HG02973 (cell line): Measurements from ENCODE around the gene PLB1.

Experiments
- ATAC-seq: cut with Tn5 transposase; IDR thresholded peaks from one replicate; pipeline ENCODE4 v1.9.1; 2021; ENCODE audit warnings: moderate library complexity; ENCODE audit not compliant: unreplicated experiment

PLB1 gene

DNA sequence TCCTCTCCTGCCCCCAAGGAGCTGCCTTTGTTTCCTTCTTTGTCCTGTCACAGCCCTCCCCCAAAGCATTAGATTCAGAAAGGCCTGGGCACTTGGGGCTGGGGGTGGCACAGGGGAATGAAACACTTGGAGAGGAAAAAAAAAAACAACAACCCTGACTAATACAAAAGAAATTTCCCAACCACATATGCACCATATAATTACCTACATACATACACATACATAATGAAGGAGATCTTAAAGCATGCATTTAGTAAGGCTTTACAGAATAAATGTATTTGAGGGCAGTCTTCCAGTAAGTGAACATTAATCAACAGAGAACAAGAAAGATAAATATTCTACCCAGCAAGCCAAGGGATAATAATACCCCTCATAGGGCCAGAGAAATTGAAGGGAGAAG is 185.7 kb downstream of the PLB1 start:
- ATAC-seq = no peak

DNA sequence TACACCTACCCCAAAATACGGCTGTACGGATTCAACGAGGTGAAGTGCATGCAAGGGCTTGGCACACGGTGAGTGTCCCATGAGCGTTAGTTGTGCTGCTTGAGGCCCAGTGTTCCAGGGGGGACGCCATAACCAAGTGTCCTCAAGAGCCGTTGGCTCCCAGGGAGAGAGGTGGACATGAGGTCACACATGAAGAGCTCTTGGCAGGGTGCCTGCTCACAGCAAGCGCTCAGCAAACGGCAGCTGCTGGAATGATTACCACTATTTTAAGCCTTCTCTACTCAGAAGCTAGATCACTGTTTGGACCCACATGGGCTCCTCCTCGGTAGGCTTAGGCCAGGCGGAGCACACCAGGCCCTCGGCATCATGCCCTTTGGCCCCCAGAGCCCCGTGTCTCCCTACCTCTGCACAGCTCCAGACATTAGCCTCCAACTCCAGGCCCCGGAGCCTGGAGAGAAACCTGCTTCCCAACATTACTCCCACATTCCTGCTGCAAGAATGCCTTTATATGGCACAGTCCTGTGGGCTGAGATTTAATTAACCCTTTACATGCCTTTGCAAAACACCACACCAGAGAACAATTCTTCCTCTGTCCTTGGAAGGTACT is 187.3 kb downstream of the PLB1 start:
- no peak for ATAC-seq

DNA sequence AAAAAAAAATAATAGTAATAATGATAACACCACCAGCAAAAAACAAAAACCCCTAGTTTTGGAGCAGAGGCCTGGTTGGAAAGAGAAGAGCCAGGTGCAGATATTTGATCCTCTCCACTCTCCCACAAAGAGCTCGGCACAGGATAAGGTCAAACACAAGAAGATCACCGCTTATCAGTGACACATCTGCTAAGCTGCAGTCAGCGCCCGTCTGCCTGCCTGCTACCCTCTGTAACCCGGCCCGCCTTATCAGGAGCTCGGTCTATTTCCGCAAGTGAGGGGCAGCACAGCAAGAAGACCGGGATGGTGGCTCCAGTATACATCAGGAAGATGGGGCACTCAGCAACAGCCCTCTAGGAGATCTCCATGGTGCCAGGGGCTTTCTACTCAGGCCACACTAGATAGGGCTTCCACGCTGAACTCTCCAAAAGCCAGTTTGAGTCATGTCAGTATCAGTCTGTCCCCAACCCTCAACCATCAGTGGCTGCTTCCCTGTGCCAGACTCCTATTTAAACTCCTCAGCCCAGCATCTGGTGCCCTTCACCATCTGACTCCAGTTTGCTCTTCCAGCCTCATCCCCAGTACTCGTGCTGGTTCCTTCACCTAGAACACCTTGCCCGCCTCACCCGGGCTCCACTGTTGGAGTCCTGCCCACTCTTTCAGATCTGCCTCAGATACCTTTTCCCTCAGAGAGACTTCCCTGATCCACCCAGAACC is 188.4 kb downstream of the PLB1 start:
- no peak for ATAC-seq

DNA sequence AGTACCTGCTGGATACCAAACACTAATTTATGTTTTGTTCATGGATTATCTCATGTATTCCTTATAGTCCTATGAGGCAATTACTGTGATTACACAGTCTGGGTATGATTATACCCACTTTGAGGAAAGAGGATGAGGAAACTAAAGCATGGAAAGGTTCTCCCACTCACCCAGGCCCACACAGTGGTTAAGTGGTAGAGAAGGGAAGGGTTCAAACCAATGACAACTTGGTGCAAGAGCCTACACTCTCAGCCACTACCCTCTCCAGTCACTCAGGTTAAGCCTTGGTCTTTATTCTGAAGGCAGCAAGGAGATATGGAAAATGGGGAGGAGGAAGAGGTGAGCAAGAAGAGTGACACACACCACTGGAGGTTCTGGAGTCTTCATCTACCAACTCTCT is 191.3 kb downstream of the PLB1 start:
- no peak for ATAC-seq

GRCh38 chr2:28687640-28688385 is 192.0 kb downstream of the PLB1 start:
- ATAC-seq = no peak

DNA sequence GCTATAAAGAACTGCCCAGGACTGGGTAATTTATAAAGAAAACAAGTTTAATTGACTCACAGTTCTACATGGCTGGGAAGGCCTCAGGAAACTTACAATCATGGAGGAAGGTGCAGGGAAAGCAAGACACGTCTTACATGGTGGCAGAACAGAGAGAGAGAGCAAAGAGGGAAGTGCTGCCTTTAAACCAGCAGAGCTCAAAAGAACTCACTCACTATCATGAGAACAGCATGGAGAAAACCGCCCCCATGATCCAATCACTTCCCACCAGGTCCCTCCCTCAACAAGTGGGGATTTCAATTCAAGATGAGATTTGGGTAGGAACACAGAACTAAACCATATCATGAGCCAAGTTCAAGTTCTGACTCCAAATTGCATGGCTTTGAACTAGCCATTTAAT is 193.0 kb downstream of the PLB1 start:
- no peak for ATAC-seq

DNA sequence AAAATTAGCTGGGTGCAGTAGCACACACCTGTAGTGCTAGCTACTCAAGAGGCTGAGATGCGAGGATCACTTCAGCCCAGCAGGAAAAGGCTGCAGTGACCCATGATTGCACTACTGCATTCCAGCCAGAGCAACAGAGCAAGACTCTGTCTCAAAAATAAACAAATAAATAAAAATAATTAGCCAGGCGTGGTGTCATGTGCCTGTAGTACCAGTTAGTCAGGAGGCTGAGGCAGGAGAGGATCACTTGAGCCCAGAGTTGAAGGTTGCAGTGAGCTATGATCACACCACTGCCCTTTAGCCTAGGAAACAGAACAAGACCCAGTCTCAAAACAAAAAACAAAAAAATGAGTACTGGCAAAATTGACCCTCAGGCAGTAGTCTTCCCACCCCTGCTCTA is 193.9 kb downstream of the PLB1 start:
- no peak for ATAC-seq

DNA sequence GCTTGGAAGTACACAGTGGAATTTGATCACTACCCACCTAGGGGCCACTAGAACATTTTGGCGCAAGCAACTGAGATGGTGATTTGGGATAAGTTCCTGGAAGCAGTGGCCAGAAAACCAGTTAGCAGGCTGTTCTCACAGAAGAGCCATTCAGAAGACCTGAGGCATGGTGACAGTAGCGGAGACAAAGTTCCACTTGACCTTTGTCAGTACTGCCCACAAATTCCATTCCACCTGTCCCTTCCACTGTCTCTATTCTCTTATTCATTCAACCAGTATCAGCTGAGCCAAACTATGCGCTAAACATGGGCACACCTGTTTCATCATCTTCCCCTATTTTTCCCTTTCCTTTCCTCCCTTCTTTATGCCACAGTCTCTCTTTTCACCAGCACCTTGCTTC is 196.6 kb downstream of the PLB1 start:
- ATAC-seq = no peak

GRCh38 chr2:28693223-28693622 is 197.4 kb downstream of the PLB1 start:
- no peak for ATAC-seq
